H1 (cell line): ENCODE measurements around the gene BNC2. TPM values are rescaled to one million over a fixed set of nuclear protein-coding genes. Genes with fewer than 3 reads are reported as not detected.

Experiments
- EGR1 ChIP-seq: IDR thresholded peaks from 2 replicates; pipeline ENCODE4 v1.6.1; 2011; ENCODE audit warnings: low read depth, low read length, borderline replicate concordance
- KDM1A ChIP-seq: fragments of 200-600, 300-600 bp; sonication (generic); IDR thresholded peaks from 2 replicates; pipeline ENCODE4 v1.7.1; 2016; ENCODE audit warnings: mild to moderate bottlenecking, low read length, borderline replicate concordance
- POLR2AphosphoS5 ChIP-seq: IDR thresholded peaks from 2 replicates; pipeline ENCODE4 v1.6.1; 2011; ENCODE audit warnings: low read depth, low read length
- RBBP5 ChIP-seq: IDR thresholded peaks from 2 replicates; pipeline ENCODE4 v1.7.1; 2012; ENCODE audit warnings: low read depth, mild to moderate bottlenecking, inconsistent platforms, low read length, moderate library complexity, borderline replicate concordance
- RXRA ChIP-seq: IDR thresholded peaks from 2 replicates; pipeline ENCODE4 v1.6.1; 2011; ENCODE audit warnings: low read depth, mild to moderate bottlenecking, low read length, moderate library complexity; ENCODE audit not compliant: insufficient read depth
- SAP30 ChIP-seq: fragments of 300-600 bp; sonication (generic); IDR thresholded peaks from 2 replicates; pipeline ENCODE4 v1.7.1; 2012; ENCODE audit warnings: low read length, moderate library complexity, mild to moderate bottlenecking, inconsistent platforms; ENCODE audit not compliant: insufficient read depth, insufficient replicate concordance
- TAF1 ChIP-seq: IDR thresholded peaks from 2 replicates; pipeline ENCODE4 v1.6.1; 2011; ENCODE audit warnings: mild to moderate bottlenecking, low read depth, low read length
- TAF7 ChIP-seq: optimal IDR thresholded peaks from 2 replicates; pipeline ENCODE3; 2011; ENCODE audit warnings: low read depth, mild to moderate bottlenecking, inconsistent platforms, low read length, moderate library complexity, borderline replicate concordance
- TBP ChIP-seq: IDR thresholded peaks from 2 replicates; pipeline ENCODE4 v1.6.1; 2011; ENCODE audit warnings: low read depth, low read length, improper control_type of control experiment
- polyA plus RNA-seq, 7 experiments: library from polyadenylated mRNA; depleted of rRNA in 3 of 7; stranded (reverse) in 5 of 7; unstranded in 2 of 7; fragments of >200 nt in 5 of 7; fragments of 200-250 nt in 2 of 7; gene quantifications; 1 replicate in 5 of 7; 2 replicates in 1 of 7; 4 replicates in 1 of 7; pipeline versions ENCODE4 v1.2.1 to v1.2.3, GENCODE V29; 2011 to 2013; ENCODE audit warnings: missing spikeins in 2 of 7, mixed read lengths in 2 of 7
- total RNA-seq: library from RNA; stranded (reverse); fragmentation: NEBNext Ultra II Directional; extraction: Animal tissue kit (Norgen Biotek cat#: 25700); gene quantifications from 2 replicates; pipeline ENCODE4 v1.2.1, GENCODE V29; 2021
- TF ChIP-seq, protein P1 (sequence below): IDR thresholded peaks from 2 replicates; pipeline ENCODE4 v1.6.1; 2012; ENCODE audit warnings: low read length, inconsistent platforms

BNC2 gene
- total and polyA plus RNA-seq, 2 of the 8 experiments (the other 6 are each of a cell fraction or from before 2014, with no cell fraction given) = 16.0 to 26.8 TPM

GRCh38 chr9:16417161-16417560, 453.3 kb downstream of the BNC2 start (continued):
- TF ChIP-seq, protein P1, sequence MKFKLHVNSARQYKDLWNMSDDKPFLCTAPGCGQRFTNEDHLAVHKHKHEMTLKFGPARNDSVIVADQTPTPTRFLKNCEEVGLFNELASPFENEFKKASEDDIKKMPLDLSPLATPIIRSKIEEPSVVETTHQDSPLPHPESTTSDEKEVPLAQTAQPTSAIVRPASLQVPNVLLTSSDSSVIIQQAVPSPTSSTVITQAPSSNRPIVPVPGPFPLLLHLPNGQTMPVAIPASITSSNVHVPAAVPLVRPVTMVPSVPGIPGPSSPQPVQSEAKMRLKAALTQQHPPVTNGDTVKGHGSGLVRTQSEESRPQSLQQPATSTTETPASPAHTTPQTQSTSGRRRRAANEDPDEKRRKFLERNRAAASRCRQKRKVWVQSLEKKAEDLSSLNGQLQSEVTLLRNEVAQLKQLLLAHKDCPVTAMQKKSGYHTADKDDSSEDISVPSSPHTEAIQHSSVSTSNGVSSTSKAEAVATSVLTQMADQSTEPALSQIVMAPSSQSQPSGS = no peak
- TF ChIP-seq TAF1 (no peak), RBBP5 (no peak), RXRA (no peak), TAF7 (no peak), SAP30 (no peak), POLR2AphosphoS5 (no peak), TBP (no peak), EGR1 (no peak), KDM1A (no peak)
